Measurements from ENCODE around the gene LIM2.

LIM2 gene

DNA sequence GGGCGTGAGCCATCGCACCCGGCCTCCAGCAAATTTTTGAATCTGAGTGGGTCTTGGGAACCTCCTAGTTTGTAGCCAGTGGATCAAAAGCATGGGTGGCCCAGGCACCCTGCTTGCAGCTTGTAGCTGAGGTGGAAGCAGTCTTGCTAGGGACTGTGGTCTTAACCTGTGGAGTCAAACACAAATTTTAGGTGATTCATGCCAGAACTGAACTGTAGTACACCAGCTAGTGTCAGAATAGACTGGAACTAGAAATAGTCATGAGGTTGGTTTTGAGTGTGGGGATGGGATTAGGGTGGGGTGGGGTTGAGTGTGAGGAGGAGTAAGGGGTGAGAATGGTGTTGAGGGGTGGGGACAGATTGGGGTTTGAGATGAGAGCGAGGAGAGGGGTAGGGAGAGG lies 5.8 kb downstream of the LIM2 start:
- CTCF ChIA-PET, result interaction anchor here (1.3 kb wide), 1 partner anchor 12 kb away, joined by 4 read pairs; no protein-coding TSS in a partner anchor
- Mint-ChIP-seq H3K36me3 (peaks cover 1% of the 10 kb centered on the region), H3K27ac (no peak overlapping the region), H3K4me3 (no peak overlapping the region), H3K9me3 (peaks cover 17% of the 10 kb centered on the region), H3K27me3 (peaks cover 10% of the 10 kb centered on the region), H3K4me1 (peaks cover 9% of the 10 kb centered on the region)
- no peak for DNase-seq

DNA sequence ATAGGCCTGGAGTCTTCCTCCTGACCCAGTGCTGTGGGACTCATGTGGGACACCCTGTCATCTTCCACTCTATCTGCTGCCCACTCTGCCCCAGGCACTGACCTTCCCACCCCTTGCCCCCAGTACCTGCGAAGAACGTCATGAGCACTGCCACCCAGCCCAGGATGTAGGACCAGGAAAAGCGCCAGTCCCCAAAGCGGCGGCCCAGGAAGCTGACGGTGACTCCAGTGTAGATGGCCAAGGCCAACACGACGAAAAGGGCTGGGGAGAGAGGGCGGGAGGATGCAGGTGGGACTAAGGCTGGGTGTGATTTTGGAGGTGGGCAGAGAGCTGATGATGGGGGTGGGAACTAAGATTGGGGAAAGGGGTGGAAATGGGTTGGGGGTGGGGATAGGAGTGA lies 7.4 kb downstream of the LIM2 start:
- no peak for DNase-seq
- Mint-ChIP-seq H3K27ac (no peak overlapping the region), H3K36me3 (peaks cover 2% of the 10 kb centered on the region), H3K4me1 (peaks cover 25% of the 10 kb centered on the region), H3K27me3 (peaks cover 5% of the 10 kb centered on the region), H3K4me3 (no peak overlapping the region), H3K9me3 (peaks cover 17% of the 10 kb centered on the region)
- CTCF ChIA-PET, result no interaction called here

DNA sequence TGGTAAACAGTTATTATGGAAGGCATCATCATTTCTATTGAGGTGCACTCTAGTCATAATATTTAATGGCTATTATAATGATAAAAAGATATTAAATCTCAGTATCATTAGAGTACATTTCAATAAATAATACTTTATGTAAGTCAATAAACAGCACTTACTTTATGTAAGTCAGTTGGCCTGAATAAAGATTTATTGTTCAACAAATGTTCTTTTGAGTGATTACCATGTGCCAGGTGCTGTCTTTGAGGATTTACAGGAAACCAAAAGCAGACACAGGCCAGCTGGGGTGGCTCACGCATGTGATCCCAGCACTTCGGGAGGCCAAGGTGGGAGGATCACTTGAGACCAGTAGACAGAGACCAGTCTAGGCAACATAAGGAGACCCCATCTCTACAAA lies 10.4 kb downstream of the LIM2 start:
- Mint-ChIP-seq H3K9me3 (peaks cover 17% of the 10 kb centered on the region), H3K4me3 (no peak overlapping the region), H3K36me3 (peaks cover 4% of the 10 kb centered on the region), H3K4me1 (peaks cover 55% of the 10 kb centered on the region), H3K27me3 (no peaks in the 10 kb centered on the region), H3K27ac (no peak overlapping the region)
- CTCF ChIA-PET, result no interaction called here
- DNase-seq, result no peak

DNA sequence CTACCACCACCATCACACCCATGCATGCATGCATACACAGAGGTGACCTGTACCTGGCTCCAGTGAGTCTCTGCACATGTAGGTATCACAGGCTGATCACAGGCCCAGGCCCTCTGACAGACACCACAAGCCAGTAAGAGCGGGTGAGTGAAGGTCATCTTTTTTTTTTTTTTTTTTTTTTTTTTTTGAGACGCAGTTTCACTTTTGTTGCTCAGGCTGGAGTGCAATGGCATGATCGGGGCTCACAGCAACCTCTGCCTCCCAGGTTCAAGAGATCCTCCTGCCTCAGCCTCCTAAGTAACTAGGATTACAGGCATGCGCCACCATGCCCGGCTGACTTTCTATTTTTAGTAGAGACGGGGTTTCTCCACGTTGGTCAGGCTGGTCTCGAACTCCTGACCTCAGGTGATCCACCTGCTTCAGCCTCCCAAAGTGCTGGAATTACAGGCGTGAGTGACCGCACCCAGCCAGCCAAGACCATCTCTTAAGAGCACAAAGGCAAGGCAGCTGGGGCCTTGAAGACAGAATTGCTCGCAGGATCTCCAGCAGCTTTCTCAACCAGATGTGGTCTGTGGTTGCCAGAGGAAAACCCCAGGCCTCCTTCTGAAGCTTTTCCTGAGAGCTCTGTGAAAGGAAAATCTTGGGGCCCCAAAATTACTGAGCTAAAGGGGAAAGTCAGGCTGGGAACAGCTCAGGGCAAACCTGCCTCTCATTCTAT lies 12.1 kb downstream of the LIM2 start:
- peaks cover 70% of the 10 kb centered on the region for H3K4me1 Mint-ChIP-seq
- H3K36me3 Mint-ChIP-seq, result peaks cover 5% of the 10 kb centered on the region
- H3K27me3 Mint-ChIP-seq, result no peaks in the 10 kb centered on the region
- CTCF ChIA-PET, result interaction anchor here (1.5 kb wide), 1 partner anchor 20 kb away, joined by 4 read pairs; no protein-coding TSS in a partner anchor
- DNase-seq, result peak; percentile 50
- peak overlapping the region; percentile 72 for H3K27ac Mint-ChIP-seq
- peaks cover 7% of the 10 kb centered on the region for H3K9me3 Mint-ChIP-seq
- H3K4me3 Mint-ChIP-seq, result no peak overlapping the region

DNA sequence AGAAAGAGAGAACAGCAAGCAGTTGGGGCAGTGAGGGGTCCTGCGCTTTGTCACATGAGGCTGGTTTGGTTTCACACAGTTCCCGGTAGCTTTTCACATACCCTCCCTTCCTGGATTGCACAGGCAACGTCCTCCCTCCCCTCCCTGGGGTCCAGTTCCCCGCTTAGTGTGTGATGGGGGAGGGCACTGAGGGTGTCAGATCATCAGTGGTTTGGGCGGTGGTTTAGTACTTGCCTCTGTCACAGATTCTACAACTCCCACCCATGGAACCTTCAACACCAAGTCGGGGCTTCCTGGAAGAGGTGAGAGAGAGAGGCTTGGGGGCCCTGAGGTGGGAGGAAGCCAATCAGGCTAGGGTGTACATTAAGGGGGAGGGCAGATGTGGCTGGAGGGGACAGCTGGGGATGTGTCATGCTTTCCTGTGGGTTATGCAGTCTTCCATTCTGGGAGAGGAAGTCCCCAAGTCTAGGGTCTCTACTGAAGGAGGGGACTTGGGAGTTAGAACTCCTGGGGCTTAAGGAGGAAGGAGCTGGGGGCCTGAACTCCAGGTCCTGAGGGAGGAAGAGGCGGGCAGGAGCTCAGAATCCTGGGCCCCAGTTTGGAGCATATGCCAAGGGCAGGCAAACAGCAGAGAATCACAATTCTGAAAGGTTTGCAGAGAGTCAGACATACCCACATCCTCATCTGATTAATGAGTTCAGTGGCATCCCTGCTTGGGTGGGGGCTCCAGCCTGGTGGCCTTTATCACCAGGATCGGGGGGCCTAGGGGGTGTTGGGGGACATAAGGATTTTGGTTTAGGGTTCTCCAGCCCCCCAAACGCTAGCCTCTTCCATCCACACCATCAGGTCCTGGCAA lies 14.9 kb downstream of the LIM2 start, which contains the start of gene NKG7:
Gene NKG7, minus strand, starts transcription at position 6 of the 856 bp plus-strand sequence. CDS start 119 bp downstream, outside the sequence.
- H3K27ac Mint-ChIP-seq, result peak within 1 kb of the TSS; percentile 95
- peaks cover 3% of the 10 kb centered on the region for H3K27me3 Mint-ChIP-seq
- no peaks in the 10 kb centered on the region for H3K9me3 Mint-ChIP-seq
- peak; percentile 74 for DNase-seq
- peaks cover 75% of the 10 kb centered on the region for H3K4me1 Mint-ChIP-seq
- H3K36me3 Mint-ChIP-seq, result peaks cover 7% of the 10 kb centered on the region
- CTCF ChIA-PET, result interaction anchor here (0.6 to 3.1 kb wide), 2 partner anchors 22 to 48 kb away, joined by 3 to 19 read pairs; no protein-coding TSS in a partner anchor
- H3K4me3 Mint-ChIP-seq, result peak within 1 kb of the TSS; percentile 72

DNA sequence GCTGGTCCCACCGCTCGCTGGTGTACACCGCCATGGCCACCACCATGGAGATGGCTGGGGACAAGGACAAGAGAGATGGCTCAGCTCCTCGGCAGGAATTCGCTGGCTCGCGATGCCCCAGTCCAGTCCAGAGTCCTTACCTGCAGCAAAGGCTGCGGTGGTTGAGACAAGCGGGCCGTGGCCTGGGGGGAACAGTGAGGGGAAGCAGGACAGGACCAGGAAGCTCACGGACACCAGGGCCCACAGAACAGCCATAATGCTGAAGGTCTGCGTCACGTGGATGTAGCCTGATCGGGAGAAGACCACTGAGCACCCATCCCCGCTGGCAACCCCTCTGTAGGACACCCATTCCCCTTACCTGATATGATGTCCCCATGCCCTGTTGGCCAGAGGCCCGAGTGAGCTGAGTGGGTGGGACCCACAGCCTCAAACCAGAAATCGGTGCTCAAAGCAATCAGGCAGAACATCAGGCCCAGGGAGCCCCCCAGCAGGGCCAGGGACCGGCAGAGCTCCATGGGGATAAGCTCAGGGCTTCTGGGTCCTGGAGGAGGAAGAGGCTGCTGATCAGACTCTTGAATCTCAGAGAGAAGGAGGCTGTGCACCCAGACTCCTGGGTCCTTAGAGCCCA lies 15.6 kb downstream of the LIM2 start:
- Mint-ChIP-seq H3K27ac (peak overlapping the region; percentile 95), H3K4me3 (peak overlapping the region; percentile 72), H3K4me1 (peaks cover 82% of the 10 kb centered on the region), H3K9me3 (no peaks in the 10 kb centered on the region), H3K36me3 (peaks cover 7% of the 10 kb centered on the region), H3K27me3 (peaks cover 3% of the 10 kb centered on the region)
- DNase-seq, result no peak
- CTCF ChIA-PET, result interaction anchor here (0.6 to 3.1 kb wide), 2 partner anchors 22 to 49 kb away, joined by 3 to 19 read pairs; no protein-coding TSS in a partner anchor

DNA sequence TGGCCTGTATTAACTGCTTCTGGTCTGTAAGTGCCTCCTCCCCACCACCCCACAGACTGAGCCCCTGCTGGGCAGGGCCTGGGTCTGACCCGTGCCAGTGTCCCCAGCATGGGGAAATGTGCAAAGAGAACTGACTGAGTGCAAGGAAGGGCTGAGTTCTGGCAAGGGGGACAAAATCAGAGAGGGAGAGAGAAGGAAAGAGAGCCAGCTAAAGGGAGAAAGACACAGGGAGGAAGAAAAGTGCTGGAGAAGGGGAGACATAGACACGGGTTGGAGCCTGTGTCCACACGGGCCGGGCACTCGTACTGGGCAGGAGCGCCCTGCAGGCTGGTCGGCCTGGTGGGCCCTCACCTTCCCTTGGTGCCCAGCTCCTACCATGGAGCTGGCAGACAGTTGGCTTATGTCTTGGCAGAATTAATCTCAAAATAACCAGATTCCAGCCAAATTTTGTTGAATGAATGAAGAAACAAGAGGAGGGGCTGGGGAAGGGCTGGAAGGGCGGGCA lies 16.5 kb downstream of the LIM2 start:
- Mint-ChIP-seq H3K27ac (peak overlapping the region; percentile 95), H3K36me3 (peaks cover 7% of the 10 kb centered on the region)
- CTCF ChIA-PET, result interaction anchor here (1.1 to 3.1 kb wide), 2 partner anchors 23 to 36 kb away, joined by 3 to 19 read pairs; no protein-coding TSS in a partner anchor

DNA sequence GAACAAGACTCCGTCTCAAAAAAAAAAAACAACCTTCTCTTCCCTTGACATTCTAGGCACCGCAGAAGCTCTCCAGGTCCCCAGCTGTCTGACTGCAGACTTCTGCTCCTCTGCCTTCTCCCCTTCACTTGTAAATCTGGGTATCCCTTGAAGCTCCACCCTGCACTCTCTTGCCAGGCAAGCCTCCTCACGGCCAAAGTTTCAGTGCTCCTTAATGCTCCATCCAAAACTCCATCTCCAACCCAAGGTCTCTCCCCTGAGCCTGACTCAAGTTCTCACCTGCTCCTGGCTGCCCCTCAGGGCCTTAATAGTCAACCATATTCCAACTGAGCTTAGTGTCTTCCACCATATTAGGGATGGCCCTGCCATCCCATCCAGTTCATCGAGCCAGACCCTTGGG lies 17.5 kb downstream of the LIM2 start:
- Mint-ChIP-seq H3K27ac (peak overlapping the region; percentile 56), H3K4me3 (peak overlapping the region; percentile 60), H3K36me3 (peaks cover 7% of the 10 kb centered on the region), H3K4me1 (peaks cover 78% of the 10 kb centered on the region), H3K27me3 (peaks cover 3% of the 10 kb centered on the region), H3K9me3 (no peaks in the 10 kb centered on the region)
- DNase-seq, result no peak
- CTCF ChIA-PET, result interaction anchor here (0.5 to 3.1 kb wide), 4 partner anchors 11 to 50 kb away, joined by 3 to 19 read pairs (median 3); no protein-coding TSS in a partner anchor

More for the DNA sequence above, 16.5 kb downstream of the LIM2 start:
- Mint-ChIP-seq H3K27me3 (peaks cover 3% of the 10 kb centered on the region), H3K4me3 (peak overlapping the region; percentile 72), H3K4me1 (peaks cover 82% of the 10 kb centered on the region), H3K9me3 (no peaks in the 10 kb centered on the region)
- DNase-seq, result no peak

DNA sequence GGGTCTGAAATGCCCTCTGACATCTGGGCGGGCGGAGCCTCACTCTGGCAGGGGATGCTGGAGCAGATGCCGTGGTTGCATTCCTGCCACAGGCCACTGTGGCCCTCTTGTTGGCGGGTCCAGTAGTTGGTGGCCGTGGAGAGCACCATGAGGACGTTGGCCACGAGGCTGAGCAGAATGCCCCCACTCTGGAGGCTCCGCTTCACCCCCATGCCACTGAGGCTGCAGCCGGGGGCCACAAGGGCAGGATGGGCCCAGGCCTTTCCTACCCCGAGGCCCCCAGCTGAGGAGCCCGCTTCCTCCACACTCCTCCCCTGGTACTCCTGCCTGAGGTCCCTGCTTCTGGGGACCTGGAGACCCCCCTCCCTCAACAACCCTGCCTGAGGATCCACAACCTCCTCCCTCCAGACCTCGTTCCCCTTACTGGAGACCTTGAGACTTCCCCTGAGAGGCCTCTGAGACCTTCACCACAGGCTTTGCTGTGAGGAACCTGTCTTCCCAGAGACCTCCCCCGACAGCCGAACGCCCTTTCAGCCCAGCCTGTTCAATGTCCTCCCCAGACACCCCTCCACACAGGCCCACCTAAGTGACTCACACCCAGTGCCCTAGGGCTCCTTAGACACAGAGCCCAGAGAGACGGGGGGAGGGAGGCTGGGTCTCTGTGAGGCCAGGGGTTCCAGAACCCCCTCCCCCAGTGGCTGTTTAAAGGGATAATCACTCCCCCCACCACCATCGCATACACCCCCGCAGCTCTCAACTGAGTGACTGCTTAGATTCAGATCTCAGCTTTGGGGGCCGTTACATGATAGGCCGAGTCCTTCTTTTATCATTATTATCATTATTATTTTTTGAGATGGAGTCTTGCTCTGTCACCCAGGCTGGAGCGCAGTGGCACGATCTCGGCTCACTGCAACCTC lies 19.1 kb downstream of the LIM2 start, which contains the start of gene CLDND2:
Gene CLDND2, minus strand, starts transcription at position 638 of the 917 bp plus-strand sequence. Its CDS starts 426 bp downstream, at position 212.
- DNase-seq, result no peak
- peaks cover 3% of the 10 kb centered on the region for H3K27me3 Mint-ChIP-seq
- peaks cover 75% of the 10 kb centered on the region for H3K4me1 Mint-ChIP-seq
- H3K27ac Mint-ChIP-seq, result peak within 1 kb of the TSS; percentile 91
- CTCF ChIA-PET, result interaction anchor here (1.0 to 1.6 kb wide), 3 partner anchors 25 to 28 kb away, joined by 4 read pairs; no protein-coding TSS in a partner anchor
- H3K4me3 Mint-ChIP-seq, result peak within 1 kb of the TSS; percentile 97
- no peaks in the 10 kb centered on the region for H3K9me3 Mint-ChIP-seq
- H3K36me3 Mint-ChIP-seq, result peaks cover 8% of the 10 kb centered on the region

DNA sequence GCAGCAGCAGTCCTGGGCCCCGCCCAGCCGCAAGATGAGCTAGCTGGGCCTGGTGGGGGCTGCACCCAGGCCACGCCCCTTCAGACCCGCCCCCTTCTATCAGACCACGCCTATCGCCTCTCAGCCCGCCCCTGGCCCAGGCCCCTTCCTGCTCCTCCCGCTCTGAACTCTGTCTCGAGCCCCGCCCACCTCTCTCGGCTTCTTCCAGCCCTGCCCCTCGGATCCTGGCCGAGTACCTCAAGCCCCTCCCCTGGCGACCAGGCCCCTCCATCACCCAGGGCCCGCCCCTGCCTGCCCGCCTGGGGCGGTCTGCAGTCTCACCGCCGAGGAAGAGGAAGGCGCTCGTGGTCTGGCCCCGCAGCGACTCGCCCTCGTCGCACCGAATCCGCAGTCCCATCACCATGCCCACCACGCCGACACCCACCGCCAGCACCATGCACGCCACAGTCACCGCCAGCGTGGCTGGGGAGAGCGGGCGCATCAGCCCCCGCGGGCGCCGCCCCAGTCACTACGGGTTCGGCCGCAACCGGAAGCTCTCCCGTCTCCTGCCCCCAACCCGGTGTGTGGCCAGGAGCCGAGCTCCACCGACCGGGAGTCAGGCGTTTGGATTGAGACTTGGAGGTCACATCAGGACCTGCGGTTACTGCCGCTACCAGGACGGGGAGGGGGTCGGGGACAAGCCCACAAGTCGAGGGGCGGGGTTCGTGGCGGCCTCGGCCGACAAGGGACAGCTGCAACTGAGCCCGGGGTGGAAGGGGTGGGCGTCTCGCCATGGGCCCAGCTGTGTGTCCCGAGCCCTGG lies 20.0 kb downstream of the LIM2 start:
- Mint-ChIP-seq H3K4me1 (peaks cover 74% of the 10 kb centered on the region), H3K9me3 (no peaks in the 10 kb centered on the region), H3K36me3 (peaks cover 8% of the 10 kb centered on the region), H3K27me3 (peaks cover 3% of the 10 kb centered on the region), H3K27ac (peak overlapping the region; percentile 91), H3K4me3 (peak overlapping the region; percentile 97)
- CTCF ChIA-PET, result interaction anchor here (1.0 to 1.6 kb wide), 3 partner anchors 26 to 29 kb away, joined by 4 read pairs; no protein-coding TSS in a partner anchor
- DNase-seq, result peak; percentile 98

DNA sequence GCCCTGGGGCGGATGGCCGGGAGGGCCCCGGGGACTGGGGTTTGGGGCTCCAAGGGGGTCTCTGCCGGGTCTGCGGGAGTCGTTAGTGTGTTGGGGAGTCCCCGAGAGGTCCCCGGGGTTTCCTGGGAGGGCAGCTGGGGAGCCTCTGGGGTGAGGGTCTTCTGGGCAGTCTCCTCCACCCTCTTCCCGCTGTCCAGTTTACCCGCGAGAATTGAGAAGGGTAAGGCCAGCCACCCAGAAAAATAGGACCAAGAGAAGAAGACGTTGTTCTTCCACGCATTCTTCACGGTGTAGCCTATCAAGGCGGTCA lies 20.6 kb downstream of the LIM2 start:
- H3K9me3 Mint-ChIP-seq, result no peaks in the 10 kb centered on the region
- H3K4me3 Mint-ChIP-seq, result peak overlapping the region; percentile 97
- peak overlapping the region; percentile 91 for H3K27ac Mint-ChIP-seq
- H3K4me1 Mint-ChIP-seq, result peaks cover 74% of the 10 kb centered on the region
- CTCF ChIA-PET, result interaction anchor here (1.1 to 1.6 kb wide), 2 partner anchors 28 to 29 kb away, joined by 4 read pairs; no protein-coding TSS in a partner anchor
- H3K27me3 Mint-ChIP-seq, result peaks cover 3% of the 10 kb centered on the region
- DNase-seq, result no peak
- peaks cover 8% of the 10 kb centered on the region for H3K36me3 Mint-ChIP-seq

Measured in activated naive CD4-positive, alpha-beta T cell treated with anti-CD3 and anti-CD28 coated beads, Interleukin-2, amount 10 ng/mL, durations not matched to agents 7 days and 5 days (primary cell).